Measurements from ENCODE around the gene PTH1R. TPM values are rescaled to one million over a fixed set of nuclear protein-coding genes. Genes with fewer than 3 reads are reported as not detected.

PTH1R gene
- polyA plus RNA-seq, 1 donor (not counting 4 experiments of a cell fraction or from before 2014, with no cell fraction given): not detected

- Histone ChIP-seq H4K20me1 (ENCODE audit: control insufficient read depth, extremely low read depth, insufficient read depth, low read length) (peaks cover 20% of the 10 kb centered on the region), H3K27me3 (ENCODE audit: control insufficient read depth, extremely low read depth, insufficient read depth, low read length) (no peaks in the 10 kb centered on the region), H3K36me3 (ENCODE audit: control insufficient read depth in 2 of 2, extremely low read depth in 1 of 2, insufficient read depth in 2 of 2, low read length in 2 of 2) (peaks cover 0 to 10% of the 10 kb centered on the region in 2 experiments), H3K27ac (ENCODE audit: control insufficient read depth, insufficient read depth, low read length) (peak overlapping the region; percentile 95), H3K9me3 (ENCODE audit: control insufficient read depth, low read depth, low read length) (no peaks in the 10 kb centered on the region), H3K4me1 (ENCODE audit: control insufficient read depth, extremely low read depth, insufficient read depth, low read length) (peaks cover 79% of the 10 kb centered on the region), H3K79me2 (ENCODE audit: control insufficient read depth, insufficient read depth, low read length) (peaks cover 65% of the 10 kb centered on the region), H2AFZ (ENCODE audit: control insufficient read depth, low read length) (no peak overlapping the region), H3K4me2 (ENCODE audit: control insufficient read depth, extremely low read depth, insufficient read depth, low read depth, low read length) (peak overlapping the region; percentile 67), H3K9ac (ENCODE audit: control insufficient read depth, extremely low read depth, insufficient read depth, low read length) (peak overlapping the region; percentile 67), H3K4me3 (ENCODE audit: control insufficient read depth in 2 of 3, extremely low read depth in 1 of 3, insufficient read depth in 2 of 3, low read depth in 1 of 3, low read length in 3 of 3) (no peak overlapping the region), H3K9me1 (ENCODE audit: control insufficient read depth, extremely low read depth, insufficient read depth, low read length) (peaks cover 14% of the 10 kb centered on the region)
- DNase-seq (ENCODE audit: low read depth, low spot score): no peak
- dilution Hi-C loops (cut with MboI; ENCODE audit: extremely low pct_ligation_motif_present, low sequenced_read_pairs): no loop called here
- TF ChIP-seq, protein P1, sequence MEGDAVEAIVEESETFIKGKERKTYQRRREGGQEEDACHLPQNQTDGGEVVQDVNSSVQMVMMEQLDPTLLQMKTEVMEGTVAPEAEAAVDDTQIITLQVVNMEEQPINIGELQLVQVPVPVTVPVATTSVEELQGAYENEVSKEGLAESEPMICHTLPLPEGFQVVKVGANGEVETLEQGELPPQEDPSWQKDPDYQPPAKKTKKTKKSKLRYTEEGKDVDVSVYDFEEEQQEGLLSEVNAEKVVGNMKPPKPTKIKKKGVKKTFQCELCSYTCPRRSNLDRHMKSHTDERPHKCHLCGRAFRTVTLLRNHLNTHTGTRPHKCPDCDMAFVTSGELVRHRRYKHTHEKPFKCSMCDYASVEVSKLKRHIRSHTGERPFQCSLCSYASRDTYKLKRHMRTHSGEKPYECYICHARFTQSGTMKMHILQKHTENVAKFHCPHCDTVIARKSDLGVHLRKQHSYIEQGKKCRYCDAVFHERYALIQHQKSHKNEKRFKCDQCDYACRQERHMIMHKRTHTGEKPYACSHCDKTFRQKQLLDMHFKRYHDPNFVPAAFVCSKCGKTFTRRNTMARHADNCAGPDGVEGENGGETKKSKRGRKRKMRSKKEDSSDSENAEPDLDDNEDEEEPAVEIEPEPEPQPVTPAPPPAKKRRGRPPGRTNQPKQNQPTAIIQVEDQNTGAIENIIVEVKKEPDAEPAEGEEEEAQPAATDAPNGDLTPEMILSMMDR (optimal IDR thresholded peaks at IDR 0.05 in 1 of 3, IDR thresholded peaks at IDR 0.05 in 1 of 3, conservative IDR thresholded peaks at IDR 0.05 in 1 of 3; ENCODE audit: extremely low read depth in 1 of 3, insufficient read depth in 2 of 3, low read length in 3 of 3): no peak
- TF ChIP-seq EZH2 (IDR thresholded peaks at IDR 0.05; ENCODE audit: low read length): no peak
- peak; percentile 72 for FAIRE-seq
Measured at GRCh38 chr3:46946856-46947545, 69.5 kb downstream of the PTH1R start.

- Histone ChIP-seq H3K36me3 (ENCODE audit: control insufficient read depth in 2 of 2, extremely low read depth in 1 of 2, insufficient read depth in 2 of 2, low read length in 2 of 2) (peaks cover 0 to 12% of the 10 kb centered on the region in 2 experiments), H3K9ac (ENCODE audit: control insufficient read depth, extremely low read depth, insufficient read depth, low read length) (peak overlapping the region; percentile 67), H3K4me3 (ENCODE audit: control insufficient read depth in 2 of 3, extremely low read depth in 1 of 3, insufficient read depth in 2 of 3, low read depth in 1 of 3, low read length in 3 of 3) (no peak overlapping the region), H3K27me3 (ENCODE audit: control insufficient read depth, extremely low read depth, insufficient read depth, low read length) (no peaks in the 10 kb centered on the region), H2AFZ (ENCODE audit: control insufficient read depth, low read length) (no peak overlapping the region), H3K4me2 (ENCODE audit: control insufficient read depth, extremely low read depth, insufficient read depth, low read depth, low read length) (peak overlapping the region; percentile 67), H3K27ac (ENCODE audit: control insufficient read depth, insufficient read depth, low read length) (peak overlapping the region; percentile 95), H3K9me1 (ENCODE audit: control insufficient read depth, extremely low read depth, insufficient read depth, low read length) (peaks cover 18% of the 10 kb centered on the region), H3K4me1 (ENCODE audit: control insufficient read depth, extremely low read depth, insufficient read depth, low read length) (peaks cover 74% of the 10 kb centered on the region), H3K79me2 (ENCODE audit: control insufficient read depth, insufficient read depth, low read length) (peaks cover 65% of the 10 kb centered on the region), H3K9me3 (ENCODE audit: control insufficient read depth, low read depth, low read length) (no peaks in the 10 kb centered on the region), H4K20me1 (ENCODE audit: control insufficient read depth, extremely low read depth, insufficient read depth, low read length) (peaks cover 25% of the 10 kb centered on the region)
- DNase-seq (ENCODE audit: low read depth, low spot score) (no peak), FAIRE-seq (no peak)
- TF ChIP-seq, protein P1 (optimal IDR thresholded peaks at IDR 0.05 in 1 of 3, IDR thresholded peaks at IDR 0.05 in 1 of 3, conservative IDR thresholded peaks at IDR 0.05 in 1 of 3; ENCODE audit: extremely low read depth in 1 of 3, insufficient read depth in 2 of 3, low read length in 3 of 3): no peak
- TF ChIP-seq EZH2 (IDR thresholded peaks at IDR 0.05; ENCODE audit: low read length): no peak
- dilution Hi-C loops (cut with MboI; ENCODE audit: extremely low pct_ligation_motif_present, low sequenced_read_pairs): no loop called here
Measured at GRCh38 chr3:46947546-46947901, 70.0 kb downstream of the PTH1R start.
